M059J (cell line): ENCODE data around the gene PDLIM3. TPM values are rescaled to one million over a fixed set of nuclear protein-coding genes. Genes with fewer than 3 reads are reported as not detected.
"Not testable (repeated sequence)": the region's sequence is repeated elsewhere in the genome, so short reads cannot be mapped to it uniquely, and the experiment has no call there.

ENCODE experiments used
- DNase-seq: peaks from one replicate; pipeline ENCODE4 v3.0.0-alpha.2; 2012; ENCODE audit warnings: low read depth
- total RNA-seq: library from RNA; depleted of rRNA; stranded (reverse); fragments of >200 nt; shearing (Covaris generic); gene quantifications from 2 replicates; pipeline ENCODE4 v1.2.3, GENCODE V29; 2014

Gene PDLIM3
- total RNA-seq, 1 experiment from 2014 or later, result 14.5 TPM

DNA sequence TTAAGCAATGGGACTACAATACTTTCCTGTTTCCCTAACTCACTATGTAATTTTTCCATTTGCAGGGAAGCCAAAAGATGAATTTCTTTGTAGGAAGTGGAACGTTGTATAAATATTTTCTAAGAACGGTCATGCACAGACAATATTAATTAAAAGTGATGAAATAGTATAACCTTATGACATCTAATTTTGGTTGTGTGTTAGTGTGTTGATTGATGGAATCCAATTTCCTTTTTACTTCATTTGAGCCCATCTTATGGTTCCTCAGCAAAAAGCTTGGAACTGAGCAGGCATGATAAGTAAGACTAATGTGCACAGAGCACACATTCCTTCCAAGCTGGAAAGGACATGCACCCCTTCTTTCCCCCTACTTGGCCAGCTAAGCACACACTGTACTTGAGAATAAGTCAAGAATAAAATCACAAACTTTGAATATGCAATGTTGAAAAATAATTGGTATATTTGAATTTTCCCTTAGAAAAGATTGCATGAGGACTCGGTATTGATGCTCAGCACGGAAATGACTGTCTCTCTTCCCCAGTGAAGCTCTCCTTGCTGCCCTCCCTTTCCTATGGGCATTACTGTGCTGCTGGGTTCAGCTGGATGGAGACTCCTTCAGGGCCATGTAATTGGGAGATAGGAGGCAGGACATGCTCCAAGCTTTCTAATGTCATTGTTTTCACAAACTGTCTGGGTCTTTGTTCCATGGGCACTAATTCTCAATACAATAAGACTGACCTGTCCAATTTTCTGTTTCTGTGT lies 19.2 kb upstream of the PDLIM3 start:
- DNase-seq, result no peak

DNA sequence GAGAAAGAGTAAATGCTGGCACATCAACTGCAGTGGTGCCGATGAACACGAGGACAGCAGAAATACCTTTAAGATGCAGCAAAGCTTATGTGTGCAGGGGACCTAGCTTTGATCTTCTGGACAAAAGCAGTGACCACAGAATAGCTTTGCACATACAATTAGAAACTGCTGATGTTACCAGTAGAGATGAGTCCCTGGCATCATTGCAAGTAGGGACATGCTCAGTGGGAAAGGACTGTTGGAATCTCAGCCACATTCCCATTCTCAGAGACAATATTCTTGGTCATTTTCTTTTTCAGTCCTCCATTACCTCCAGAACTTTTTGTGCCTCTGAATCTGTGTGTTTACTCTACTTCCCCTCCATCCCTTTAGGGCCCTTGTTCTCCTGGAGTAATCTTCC lies 16.9 kb upstream of the PDLIM3 start:
- no peak for DNase-seq

DNA sequence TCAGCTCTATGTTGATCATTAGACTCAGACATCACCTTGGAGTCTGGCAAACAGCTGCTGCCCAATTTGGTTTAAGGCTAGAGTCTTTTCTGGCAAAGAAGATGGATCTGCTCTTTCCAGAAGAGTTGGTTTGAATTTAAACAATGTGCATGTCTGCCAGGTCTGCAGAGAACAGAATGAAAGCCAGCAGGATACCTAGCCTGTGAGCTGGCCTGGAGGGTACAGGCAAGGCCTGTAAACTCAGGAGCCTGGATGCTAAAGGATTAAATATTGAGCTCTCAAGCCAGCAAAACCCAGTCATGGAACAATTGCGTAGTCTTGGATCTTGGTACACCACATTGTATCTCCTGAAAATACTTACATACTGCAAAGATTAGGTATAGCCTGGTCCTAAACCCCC lies 15.6 kb upstream of the PDLIM3 start:
- no peak for DNase-seq

DNA sequence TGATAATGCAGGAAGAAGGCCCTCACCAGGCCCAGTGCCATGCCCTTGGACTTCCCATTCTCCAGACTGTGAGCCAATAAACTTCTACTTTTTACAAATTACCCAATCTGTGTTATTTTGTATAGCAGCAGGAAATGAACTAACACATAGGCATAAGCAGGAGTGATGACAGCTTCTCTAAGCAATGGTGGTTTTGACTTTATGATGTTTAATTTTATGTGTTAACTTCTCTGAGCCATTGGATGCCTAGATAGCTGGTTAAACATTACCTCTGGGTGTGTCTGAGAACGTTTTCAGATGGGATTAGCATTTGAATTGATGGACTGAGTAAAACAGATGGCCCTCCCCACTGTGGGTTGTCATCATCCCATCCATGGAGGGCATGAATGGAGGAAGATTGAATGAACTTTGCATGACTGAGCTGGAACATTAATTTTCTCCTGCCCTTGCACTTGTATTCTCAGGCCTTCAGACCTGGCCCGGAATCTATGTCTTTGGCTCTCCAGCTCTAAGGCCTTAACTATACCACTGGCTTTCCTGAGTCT lies 13.9 kb upstream of the PDLIM3 start:
- no peak for DNase-seq

DNA sequence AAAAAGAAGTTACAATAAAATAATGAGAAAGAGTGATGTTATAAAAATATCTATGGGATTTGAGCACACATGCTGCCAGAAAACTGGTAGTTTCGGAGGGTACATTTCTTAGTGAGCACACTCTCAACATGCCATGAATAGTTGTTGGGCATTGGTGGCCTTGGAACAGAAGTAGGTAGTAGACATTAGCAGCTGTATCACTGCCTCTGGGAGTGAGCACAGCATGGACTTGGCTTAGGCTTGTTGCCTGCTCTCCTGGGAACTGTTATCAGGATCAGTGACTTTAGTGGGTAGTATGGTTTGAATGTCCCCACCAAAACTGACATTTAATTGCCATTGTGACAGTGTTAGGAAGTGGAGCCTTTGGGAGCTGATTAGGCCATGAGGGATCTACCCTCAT lies 13.3 kb upstream of the PDLIM3 start:
- DNase-seq, result no peak

DNA sequence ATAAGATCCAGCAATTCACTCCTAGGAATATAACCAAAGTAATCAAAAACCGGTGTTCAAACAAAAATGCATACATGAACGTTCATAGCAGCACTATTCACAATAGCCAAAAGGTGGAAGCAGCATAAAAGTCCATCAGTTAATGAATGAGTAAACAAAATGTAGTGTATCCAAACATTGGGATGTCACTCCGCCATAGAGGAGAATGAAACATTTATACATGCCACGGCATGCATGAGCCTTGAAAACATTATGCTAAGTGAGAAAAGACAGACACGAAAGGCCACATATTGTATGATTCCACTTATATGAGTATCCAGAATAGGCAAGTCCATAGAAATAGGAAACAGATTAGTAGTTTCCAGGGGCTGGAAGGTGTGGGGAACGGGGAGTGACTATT lies 11.0 kb upstream of the PDLIM3 start:
- DNase-seq, result no peak

DNA sequence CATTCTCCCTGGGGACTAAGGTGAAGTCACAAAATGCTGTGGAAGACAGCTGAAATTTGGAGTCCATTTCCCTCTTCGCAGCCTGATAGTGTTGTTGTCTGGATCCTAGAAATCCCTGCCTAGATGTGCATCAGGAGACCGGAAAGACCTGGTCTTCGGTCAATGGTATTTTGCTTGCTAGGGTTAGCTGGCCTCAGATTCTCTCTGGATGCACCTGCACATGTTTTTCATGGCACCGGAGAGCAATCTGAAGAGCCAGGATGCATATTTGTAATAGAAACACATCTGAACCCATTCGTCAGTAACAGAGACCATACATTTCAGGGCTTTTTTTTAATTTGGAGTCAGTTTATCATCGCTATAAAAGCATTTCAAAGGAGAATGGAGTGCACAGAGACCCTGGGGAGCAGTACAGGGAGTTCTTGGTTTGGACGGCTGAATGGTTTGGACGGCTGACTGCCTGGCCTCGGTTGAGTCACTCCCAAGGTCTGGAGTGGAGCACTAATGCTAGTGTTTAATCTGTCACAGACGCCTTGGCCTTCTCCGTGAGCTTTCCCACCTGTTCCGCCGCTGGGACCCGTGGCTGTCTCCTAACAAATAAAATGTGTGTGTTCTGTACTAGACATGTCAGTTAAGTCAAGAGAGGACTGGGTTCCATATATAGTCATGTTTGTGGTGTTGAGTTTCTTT lies 7.5 kb upstream of the PDLIM3 start:
- no peak for DNase-seq

DNA sequence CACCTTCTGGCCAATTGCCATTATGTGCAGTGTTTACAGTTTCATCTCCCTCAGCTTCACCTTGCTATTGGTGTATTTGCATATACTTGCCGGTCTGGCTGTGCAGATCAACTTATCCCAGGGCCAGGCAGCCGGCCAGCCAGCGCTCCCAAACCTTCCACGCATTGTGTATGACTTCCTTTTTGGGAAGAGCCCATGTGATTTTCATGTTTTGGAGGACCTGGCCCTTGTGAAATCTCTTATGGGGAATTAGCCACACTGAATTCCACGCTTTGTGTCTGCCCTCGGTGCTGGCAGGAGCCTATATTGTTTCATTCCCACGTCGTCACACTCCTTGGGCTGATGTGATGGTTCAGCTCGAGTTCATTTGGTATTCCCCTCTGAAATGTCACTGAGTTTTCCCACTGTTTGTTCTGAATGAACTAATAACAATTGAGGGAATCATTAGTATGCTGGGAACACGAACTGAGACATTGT lies 6.0 kb upstream of the PDLIM3 start:
- no peak for DNase-seq

DNA sequence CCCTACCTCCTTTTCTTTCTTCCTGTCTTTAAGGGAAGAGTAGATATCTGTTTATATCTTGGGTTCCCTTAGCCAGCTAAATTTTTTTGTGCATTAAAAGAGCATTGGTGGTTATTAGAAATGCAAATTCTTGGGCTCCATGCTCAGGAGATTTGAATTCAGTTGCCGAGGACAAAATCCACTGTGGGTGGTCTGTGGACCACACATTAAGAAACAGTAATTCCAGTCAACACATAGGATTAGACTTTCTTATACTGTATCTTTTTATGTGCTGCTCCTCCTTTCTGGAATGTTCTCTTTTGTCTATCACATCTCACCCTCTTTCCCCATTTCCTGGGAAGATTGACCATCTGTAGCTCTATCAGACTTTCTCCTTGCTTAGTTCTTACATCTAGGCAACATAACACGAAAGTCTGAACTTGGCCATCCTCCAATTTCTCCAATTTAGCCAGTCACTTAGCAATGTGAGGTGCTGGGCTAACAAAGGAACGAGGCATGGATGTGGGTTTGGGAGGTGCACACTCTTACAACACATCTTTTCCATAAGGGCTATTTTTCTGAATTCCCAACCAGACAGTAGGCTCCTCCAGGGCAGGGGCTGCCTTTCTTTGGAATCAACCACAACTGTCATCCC lies 5.3 kb upstream of the PDLIM3 start:
- DNase-seq, result no peak

DNA sequence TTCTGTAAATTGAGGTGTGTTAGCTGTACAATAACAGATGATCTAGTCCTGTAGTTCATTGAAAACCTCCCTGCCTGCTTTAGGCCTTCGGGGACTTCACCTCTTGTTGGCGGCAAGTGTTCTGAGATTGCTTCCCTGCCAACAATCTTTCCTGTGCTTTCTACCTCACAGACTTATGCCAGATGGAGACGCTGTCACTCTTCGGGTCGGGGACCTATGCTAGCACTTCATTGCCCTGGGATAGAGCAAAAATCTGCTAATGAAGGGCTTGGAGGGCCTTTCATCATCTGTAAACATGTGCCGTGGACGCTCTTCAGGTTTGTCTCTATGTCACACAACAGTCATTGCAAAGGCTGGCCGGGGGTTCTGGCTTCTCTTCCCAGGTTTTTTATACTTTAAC lies 4.7 kb upstream of the PDLIM3 start:
- DNase-seq, result no peak

DNA sequence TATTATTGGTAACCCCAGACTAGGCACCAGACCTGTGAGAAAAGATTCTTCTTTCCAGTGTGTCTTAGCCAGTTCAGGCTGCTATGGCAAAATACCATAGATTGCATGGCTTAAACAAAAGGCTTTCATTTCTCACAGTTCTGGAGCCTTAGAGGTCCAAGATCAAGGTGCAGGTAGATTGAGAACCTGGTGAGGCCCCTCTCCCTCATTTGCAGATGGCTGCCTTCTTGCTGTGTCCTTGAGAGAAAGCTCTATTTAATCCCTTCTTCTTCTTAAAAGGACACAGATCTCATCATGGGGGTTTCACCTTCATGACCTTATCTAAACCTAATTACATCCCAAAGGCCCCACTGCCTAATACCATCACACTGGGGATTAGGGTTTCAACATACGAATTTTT lies 3.5 kb upstream of the PDLIM3 start:
- no peak for DNase-seq

DNA sequence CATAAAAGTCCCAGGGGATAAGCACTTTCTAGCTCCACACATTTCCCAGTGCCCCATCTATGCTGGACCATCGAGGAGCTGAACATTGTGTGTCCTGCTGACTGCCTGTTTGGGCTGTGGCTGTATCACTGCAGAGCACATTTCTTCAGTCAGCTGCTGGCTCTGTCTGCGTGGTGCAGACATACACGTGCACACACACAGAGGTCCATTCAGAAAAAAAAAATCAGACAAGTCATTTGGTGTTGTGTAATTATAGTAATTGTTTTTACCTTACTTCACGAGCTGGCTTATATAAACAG lies 1.1 kb upstream of the PDLIM3 start:
- peak; percentile 11 for DNase-seq

DNA sequence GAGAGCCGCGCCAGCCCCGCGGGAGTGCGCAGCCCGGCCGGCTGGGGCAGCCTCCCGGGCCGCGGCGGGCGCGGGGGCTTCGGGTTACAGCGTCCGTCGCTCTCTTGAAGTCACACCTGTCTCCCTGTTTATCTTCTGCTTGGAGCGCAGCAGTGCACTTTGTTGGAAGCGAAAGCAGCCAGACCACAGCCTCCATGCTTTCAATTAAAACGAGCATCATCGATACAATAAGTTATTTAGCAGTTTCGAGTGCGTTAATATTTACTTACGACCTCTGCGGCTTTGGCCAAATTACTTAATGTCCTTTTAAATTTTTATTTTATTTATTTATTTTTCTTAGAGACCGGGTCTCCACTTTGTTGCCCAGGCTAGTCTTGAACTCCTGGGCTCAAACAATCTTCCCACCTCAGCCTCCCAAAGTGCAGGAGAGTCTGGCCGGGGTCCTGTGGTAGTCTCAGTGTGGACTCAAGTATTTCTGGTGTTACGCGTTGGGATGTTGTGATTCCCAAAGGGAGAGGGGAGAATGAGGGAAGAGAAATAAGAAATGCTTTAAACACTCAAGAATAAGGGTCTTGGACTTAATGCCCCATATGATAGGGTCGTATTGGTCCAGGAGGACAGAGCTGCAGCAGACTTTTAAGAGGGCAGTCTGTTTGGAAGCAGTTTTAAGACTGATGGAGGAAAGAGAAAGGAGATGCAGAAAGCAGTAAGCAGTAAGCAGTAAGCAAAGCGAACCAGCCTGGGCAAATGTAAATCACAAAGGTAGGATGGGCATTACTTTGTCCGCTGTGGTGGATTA lies 504 bp upstream of the PDLIM3 start:
- no peak for DNase-seq

DNA sequence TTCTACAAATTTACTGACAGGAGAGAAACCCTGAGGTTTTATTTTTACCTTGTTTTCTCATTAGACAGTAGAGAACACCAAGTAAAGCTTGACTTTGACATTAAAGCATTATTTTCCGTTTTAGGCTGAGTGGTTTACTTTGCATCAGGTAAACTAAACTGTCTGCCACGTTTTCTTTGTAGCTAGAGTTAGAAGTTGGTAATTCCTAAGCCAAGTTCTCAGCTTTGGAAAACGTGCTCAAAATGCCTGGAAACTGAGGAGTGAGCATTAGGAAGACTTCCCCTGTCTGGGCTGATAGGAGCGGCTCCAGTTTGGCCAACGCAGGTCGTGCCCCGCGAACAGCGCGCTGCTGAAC lies 819 bp downstream of the PDLIM3 start:
- DNase-seq, result peak; percentile 18

DNA sequence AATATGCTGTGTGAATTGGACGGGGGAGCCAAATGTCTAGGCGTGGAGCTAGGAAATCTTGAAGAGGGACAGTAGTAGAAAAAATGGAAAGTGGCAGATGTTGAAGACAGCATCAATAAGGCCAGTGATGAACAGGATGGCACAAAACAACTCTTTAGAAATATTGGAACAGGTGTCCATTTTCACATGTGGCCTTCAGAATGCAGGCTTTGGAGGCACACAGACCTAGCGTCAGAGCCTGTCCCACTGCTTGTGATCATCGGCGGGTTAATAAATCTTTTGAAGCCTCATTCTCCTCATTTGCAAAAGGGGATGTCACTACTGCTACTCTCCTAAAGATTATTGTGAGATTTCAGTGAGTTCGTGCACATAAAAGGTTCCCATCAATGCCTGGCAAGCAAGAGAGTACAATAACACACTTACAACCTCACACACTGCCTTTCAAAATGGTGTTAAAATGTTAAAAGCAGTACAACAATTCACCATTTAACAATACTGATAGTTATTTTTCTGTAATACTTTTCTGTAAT lies 2.4 kb downstream of the PDLIM3 start:
- no peak for DNase-seq

DNA sequence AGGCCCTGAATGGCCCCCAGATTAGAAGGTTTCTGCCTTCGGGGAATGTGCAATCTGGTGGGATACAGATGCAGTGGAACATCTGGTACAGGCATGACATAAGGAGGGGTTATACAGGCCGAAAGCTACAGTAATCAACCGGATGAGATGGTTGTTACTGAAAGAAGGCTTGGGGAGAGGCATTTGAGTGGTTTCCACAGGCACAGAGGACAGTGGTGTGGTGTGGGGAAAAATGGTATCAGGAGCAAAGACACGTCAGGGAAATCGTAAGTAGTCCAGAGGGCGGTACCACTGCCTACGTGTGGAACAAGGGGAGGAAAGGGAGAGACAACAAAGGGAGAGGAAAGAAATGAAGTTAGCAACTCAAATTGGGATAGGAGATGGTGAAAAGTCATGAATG lies 3.0 kb downstream of the PDLIM3 start:
- DNase-seq, result no peak

DNA sequence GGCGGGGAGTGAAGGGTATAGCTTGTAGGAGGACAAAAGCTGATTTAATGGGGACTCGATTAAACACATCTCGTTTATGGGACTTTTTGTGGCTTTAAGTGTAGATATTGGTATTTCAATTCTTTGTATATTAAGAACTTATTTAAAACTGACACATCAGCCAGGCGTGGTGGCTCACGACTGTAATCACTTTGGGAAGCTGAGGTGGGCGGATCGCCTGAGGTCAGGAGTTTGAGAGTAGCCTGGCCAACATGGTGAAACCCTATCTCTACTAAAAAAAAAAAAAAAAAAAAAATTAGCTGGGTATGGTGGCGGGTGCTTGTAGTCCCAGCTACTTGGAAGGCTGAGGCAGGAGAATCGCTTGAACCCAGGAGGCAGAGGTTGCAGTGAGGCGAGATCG lies 3.7 kb downstream of the PDLIM3 start:
- not testable (repeated sequence) for DNase-seq

DNA sequence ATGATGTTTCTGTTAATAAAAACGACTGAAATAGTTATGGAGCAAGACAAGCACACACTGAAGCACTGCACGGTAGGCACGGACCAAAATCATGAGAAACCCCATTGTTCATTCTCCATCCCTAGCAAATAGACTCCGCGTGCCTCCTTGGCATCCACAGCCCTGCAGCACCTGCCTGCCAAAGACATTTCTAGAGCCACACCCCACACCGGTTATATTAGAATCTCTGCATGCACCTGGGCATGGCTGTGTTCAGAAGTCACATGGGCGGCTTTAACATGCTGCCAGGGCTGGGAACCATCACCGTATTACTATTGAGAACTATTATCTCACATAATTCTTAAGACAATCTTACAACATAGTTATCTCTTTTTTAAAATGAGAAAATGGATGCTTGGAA lies 5.9 kb downstream of the PDLIM3 start:
- no peak for DNase-seq

DNA sequence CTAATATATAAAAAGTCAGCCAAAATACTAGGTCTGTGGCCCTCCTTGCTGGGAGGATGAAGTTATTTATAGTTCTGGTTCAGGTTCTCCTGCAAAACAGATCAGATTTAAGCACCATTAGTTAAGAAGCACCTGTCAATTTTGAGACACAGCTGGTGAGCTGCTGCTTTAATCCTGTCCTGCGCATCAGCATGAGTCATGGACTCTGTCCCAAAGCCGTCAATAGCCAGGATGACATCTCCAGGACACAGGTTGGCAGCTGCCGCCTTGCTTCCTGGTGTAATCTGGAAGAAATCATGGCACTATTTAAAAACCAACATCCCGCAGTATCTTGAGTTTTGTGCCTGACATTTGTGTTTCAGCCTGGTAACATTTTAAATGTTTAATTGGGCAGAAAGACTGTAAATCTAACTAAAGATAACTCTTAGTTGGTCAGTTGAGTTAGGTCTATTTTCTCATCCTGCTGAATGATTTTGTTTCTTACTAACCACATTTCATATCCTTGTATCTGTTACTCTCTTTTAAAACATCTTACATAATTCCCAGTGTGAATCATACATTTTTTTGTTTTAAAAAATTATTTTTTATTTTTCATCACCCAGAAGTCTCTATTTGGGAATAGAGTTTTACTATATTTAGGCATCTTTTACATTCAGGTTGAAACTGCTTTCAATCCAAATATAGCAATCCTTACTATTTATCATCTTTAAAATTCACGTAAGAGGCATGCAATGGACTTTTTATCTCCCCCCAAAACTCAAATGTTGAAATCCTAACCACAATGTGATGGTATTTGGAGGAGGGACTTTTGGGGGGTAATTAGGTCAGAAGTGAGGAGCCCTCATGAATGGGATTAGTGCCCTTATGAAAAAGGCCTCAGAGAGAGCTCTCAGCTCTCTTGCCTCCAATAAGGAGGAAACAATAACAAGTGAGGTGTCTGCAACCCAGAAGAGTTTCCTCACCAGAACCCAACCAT lies 10.1 kb downstream of the PDLIM3 start:
- DNase-seq, result peak; percentile 18

DNA sequence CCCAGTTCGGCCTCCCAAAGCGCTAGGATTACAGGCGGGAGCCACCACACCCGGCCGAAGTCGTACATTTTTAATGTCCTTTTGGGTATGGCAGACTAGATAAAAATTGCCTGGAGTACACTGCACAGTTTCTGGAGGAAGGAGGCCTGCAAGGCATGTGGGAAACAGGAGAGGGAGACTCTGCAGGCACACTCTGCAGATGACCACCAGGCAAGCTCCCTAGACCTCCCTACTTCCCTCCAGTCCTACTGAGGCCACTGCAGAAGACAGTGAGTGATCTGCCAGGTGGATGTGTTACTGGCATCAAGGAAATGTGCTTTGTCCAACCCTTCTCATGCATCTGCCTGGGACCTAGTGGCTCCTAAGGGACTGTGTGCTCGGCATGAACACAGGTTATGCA lies 11.4 kb downstream of the PDLIM3 start:
- DNase-seq, result no peak

DNA sequence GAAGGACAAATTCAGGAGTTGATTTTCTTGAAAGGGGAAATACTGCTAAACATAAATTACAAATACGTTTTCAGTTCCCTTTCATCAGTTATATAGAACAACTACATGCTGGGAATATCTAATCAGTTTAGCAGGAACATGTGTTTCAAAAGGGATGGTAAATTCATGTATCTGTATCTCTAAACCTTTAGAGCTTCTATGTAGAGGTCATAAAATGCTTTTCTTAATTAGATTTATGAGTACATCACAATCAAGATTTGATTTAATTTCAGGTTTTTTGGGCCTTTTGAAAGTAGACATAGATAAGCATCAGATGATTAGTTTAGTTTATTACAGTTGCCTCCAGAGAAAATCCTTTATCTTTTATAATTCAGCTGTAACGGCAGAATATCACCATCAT lies 12.9 kb downstream of the PDLIM3 start:
- DNase-seq, result no peak
